Heart right ventricle (tissue), 16 donors: ENCODE data around the gene CREB3L4. TPM values are rescaled to one million over a fixed set of nuclear protein-coding genes. Genes with fewer than 3 reads are reported as not detected.
A peak's percentile ranks its signal among the peaks of the same experiment; 100 is the strongest.

Source experiments
- ATAC-seq, 8 donors: fragments of 200-7000 bp; cut with Tn5 transposase; one replicate each; pipeline ENCODE4 v1.9.1; 2020; ENCODE audit warnings: mild to moderate bottlenecking in 8 of 8, moderate library complexity in 8 of 8, moderate number of reproducible peaks in 1 of 8
- DNase-seq, 2 donors: peaks; one replicate each; pipeline ENCODE4 v3.0.0-alpha.2; 2020
- H3K27ac ChIP-seq, 10 donors: fragments of 200-600 bp; sonication (generic) in 2 of 10; one replicate each; pipeline versions ENCODE4 v1.5.0 to v1.8.0; 2020 to 2022; ENCODE audit warnings: mild to moderate bottlenecking in 3 of 10
- H3K27me3 ChIP-seq, 7 donors: fragments of 200-600 bp; one replicate each; pipeline ENCODE4 v1.8.0; 2021 to 2022; ENCODE audit warnings: mild to moderate bottlenecking in 2 of 7
- H3K36me3 ChIP-seq, 9 donors: fragments of 200-600 bp; sonication (generic) in 1 of 9; one replicate each; pipeline versions ENCODE4 v1.5.0 to v1.8.0; 2020 to 2022; ENCODE audit warnings: mild to moderate bottlenecking in 2 of 9
- H3K4me1 ChIP-seq, 9 donors: fragments of 200-600 bp; sonication (generic) in 1 of 9; one replicate each; pipeline versions ENCODE4 v1.5.0 to v1.8.0; 2020 to 2022; ENCODE audit warnings: mild to moderate bottlenecking in 4 of 9
- H3K4me3 ChIP-seq, 10 donors: fragments of 200-600 bp; sonication (generic) in 2 of 10; one replicate each; pipeline versions ENCODE4 v1.5.0 to v1.8.0; 2020 to 2022; ENCODE audit warnings: mild to moderate bottlenecking in 7 of 10, moderate library complexity in 2 of 10
- H3K9me3 ChIP-seq, 11 donors: fragments of 200-600 bp in 10 of 11; sonication (generic) in 2 of 11; one replicate each; pipeline versions ENCODE4 v1.5.0 to v1.8.0; 2013 to 2022; ENCODE audit warnings: mild to moderate bottlenecking in 2 of 11, control low read depth in 1 of 11, moderate library complexity in 1 of 11
- WGBS, 2 donors: extraction: QIAGEN DNeasy Blood & Tissue Kit; methylation state at CpG; one replicate each; pipeline ENCODE4 v1.1.7; 2013; ENCODE audit warnings: inconsistent platforms in 1 of 2; 5-methylcytosine and 5-hydroxymethylcytosine counted together
- intact Hi-C, 10 donors: fragments of 100-400 bp; cut with DNase I; formaldehyde crosslinking; loops; one replicate each; pipeline versions ENCODE4 v1.11.1 to v1.14.2; 2022
- polyA plus RNA-seq, 2 donors: library from polyadenylated mRNA; stranded (reverse); fragments of 200-250 nt; gene quantifications; one replicate each; pipeline ENCODE4 v1.2.3, GENCODE V29; 2013
- total RNA-seq, 10 donors: library from RNA; stranded (reverse); fragmentation: NEBNext Ultra II Directional in 3 of 10; extraction: Animal tissue kit (Norgen Biotek cat#: 25700) in 3 of 10; gene quantifications; one replicate each; pipeline versions ENCODE4 v1.2.1 to v1.2.4, GENCODE V29; 2021 to 2023
- TF ChIP-seq, protein P1 (sequence below), 9 donors: fragments of 200-600 bp; sonication (generic) in 2 of 9; IDR thresholded peaks; one replicate each; pipeline versions ENCODE4 v1.5.0 to v1.8.0; 2021 to 2022; ENCODE audit warnings: antibody characterized with exemption in 9 of 9, mild to moderate bottlenecking in 5 of 9, moderate library complexity in 1 of 9
- donor health status: Arrhythmogenic right ventricular cardiomyopathy.
- donor health status: ischemic (EF 13 %, LVEDD 7.1; RV severe dilation, severe dysfunction).
- donor health status: healthy with polysubstance abuse.
- donor health status: DM: no; HTN: yes; CAD: no.
- donor health status: DM: no; HTN: no; CAD: no.
- donor health status: ischemic (EF 25% LVEDD 6.9; RV normal size, moderate dysfunction).
- donor health status: ischemic (EF 25% LVEDD 5.7; RV mildly dilated, moderate dysfunction).
- donor health status: healthy.
- donor health status: DM: yes; HTN: yes; CAD: no.
- donor health status: Ischemic cardiomyopathy.
- donor health status: ischemic (EF 35%, LVEDD 5.7; RV mildly dilated, moderate dysfunction).
- donor health status: nonischemic (EF 11% LVEDD 7.7; RV severe dilation, severe dysfunction).
- donor health status: DM: yes; HTN: yes; CAD: no.
- donor health status: PGD.
- donor health status: ischemic (EF 29% LVEDD 5.4; RV normal size, mild dysfunction).
- donor health status: nonischemic (EF 23%, LVEDD 6.1; RV moderate dilation, normal function).

CREB3L4 gene
- total and polyA plus RNA-seq, 12 donors, result 2.9 to 8.5 (median 4.6) TPM

DNA sequence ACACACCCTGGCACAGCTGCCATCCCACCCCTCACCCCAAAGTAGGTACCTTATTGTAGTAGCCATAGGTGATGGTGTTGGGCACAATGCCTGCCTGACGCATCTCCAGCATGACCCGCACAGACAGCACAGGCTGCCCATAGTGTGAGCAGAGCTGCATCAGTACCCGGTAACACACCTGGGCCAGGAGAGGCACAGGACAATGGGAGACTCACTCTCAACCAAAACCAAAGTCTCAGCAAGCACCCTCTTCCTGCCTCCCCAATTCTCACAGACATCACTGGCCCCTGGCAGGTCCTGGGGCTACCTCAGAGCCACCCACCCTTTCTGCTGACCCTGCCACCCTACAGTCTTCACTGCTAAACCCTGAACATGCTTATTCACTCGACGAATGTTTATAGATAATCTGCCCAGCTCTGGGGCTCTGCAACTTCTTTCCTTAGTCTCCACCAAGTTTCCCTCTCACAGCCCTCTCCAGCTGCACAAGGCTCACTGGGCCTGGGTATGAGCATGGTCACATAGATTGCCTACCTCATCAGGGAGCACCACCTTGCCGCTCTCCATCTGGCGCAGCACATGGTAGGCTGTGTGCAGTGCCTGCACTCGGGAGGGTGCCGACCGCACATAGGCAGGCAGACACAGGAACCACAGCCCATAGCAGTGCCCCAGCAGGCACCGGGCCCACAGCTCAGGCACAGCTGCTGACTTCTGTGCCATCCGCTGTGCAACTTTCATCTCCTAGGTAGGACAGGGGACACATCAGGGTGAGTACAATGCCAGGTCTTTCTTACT, 31.5 kb upstream of the CREB3L4 start:
- Histone ChIP-seq H3K27ac (no peak overlapping the region), H3K4me1 (no peaks in the 10 kb centered on the region), H3K4me3 (no peak overlapping the region), H3K36me3 (peaks cover 0 to 100% (median 71%) of the 10 kb centered on the region in 9 donors), H3K9me3 (no peaks in the 10 kb centered on the region), H3K27me3 (no peaks in the 10 kb centered on the region)
- DNase-seq (no peak), ATAC-seq (no peak)
- 94 to 96% methylated on average over 12 of the region's 12 CpGs for WGBS, 2 donors
- TF ChIP-seq, protein P1, sequence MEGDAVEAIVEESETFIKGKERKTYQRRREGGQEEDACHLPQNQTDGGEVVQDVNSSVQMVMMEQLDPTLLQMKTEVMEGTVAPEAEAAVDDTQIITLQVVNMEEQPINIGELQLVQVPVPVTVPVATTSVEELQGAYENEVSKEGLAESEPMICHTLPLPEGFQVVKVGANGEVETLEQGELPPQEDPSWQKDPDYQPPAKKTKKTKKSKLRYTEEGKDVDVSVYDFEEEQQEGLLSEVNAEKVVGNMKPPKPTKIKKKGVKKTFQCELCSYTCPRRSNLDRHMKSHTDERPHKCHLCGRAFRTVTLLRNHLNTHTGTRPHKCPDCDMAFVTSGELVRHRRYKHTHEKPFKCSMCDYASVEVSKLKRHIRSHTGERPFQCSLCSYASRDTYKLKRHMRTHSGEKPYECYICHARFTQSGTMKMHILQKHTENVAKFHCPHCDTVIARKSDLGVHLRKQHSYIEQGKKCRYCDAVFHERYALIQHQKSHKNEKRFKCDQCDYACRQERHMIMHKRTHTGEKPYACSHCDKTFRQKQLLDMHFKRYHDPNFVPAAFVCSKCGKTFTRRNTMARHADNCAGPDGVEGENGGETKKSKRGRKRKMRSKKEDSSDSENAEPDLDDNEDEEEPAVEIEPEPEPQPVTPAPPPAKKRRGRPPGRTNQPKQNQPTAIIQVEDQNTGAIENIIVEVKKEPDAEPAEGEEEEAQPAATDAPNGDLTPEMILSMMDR (IDR thresholded peaks at IDR 0.05), result no peak
- intact Hi-C loops, result loop anchor here in 1 of 10 donors (10.0 kb wide), 1 partner anchor 121 kb away; no protein-coding TSS in a partner anchor

DNA sequence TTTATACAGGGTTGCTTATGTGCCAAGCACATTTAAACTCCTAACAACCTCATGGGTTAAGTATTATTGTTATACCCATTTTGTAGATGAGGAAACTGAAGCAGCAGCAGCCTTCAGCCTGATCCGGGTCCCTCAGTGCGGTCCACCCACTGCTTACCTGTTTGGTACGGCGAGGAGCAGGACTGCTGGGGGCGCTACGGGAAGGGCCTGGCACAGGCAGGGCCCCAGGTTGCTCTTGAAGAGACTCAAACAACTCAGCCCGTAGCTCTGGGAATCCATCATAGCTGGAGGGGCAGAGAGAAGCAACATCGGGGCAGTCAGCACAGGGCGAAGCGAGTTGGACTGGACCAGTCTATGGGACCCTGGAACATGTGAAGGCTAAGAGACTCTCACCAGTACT, 30.4 kb upstream of the CREB3L4 start:
- Histone ChIP-seq H3K27me3 (no peaks in the 10 kb centered on the region), H3K27ac (no peak overlapping the region), H3K36me3 (peaks cover 0 to 100% (median 73%) of the 10 kb centered on the region in 9 donors), H3K4me1 (peaks cover 0 to 2% (median 0%) of the 10 kb centered on the region in 9 donors), H3K4me3 (no peak overlapping the region), H3K9me3 (no peaks in the 10 kb centered on the region)
- DNase-seq, result no peak
- intact Hi-C loops, result loop anchor here in 1 of 10 donors (10.0 kb wide), 1 partner anchor 123 kb away; no protein-coding TSS in a partner anchor
- WGBS, 2 donors, result 96 to 97% methylated on average over 10 of the region's 10 CpGs
- ATAC-seq, result no peak
- TF ChIP-seq, protein P1 (IDR thresholded peaks at IDR 0.05), result no peak

DNA sequence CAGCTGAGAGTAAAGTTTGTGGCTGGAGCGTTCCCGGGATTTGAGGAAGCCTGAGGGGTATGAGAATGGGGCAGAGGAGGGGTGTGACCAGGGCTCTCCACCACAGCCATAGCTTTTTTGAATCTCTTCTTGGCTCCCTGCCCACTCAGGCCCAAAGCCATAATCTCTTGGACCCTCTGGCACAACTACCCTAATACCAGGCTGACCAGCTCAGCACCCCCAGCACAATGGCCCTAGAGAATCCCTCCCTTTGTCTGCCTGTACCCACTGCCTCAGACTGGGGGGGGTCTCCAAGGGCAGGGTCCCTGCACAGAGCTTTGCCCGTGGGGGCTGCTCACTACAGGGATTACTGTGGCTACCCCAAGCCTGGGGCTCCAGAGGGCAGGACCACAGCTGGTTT, 28.7 kb upstream of the CREB3L4 start:
- peaks cover 0 to 18% (median 10%) of the 10 kb centered on the region in 9 donors for H3K4me1 ChIP-seq
- no peaks in the 10 kb centered on the region for H3K9me3 ChIP-seq
- no peak overlapping the region for H3K4me3 ChIP-seq

DNA sequence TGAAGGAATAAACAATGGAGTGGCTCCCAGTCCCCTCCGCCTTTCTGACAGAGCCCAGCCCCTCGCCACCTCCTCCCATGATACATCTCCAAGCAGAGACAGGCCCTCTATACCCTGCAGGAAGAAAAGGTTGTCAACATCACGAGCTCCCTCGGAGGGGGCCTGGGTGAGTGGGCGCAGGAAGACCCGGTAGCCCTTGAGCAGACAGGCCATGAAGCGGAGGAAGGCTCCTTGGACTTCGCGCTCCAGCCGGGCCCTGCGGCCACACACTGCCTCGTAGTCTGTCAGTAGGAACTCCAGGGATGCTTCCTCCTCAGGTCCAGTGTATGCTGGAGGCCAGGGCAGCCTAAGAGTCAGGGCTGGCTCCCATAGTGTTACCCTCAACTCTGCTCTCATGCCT, 28.2 kb upstream of the CREB3L4 start:
- Histone ChIP-seq H3K36me3 (peaks cover 0 to 96% (median 54%) of the 10 kb centered on the region in 9 donors), H3K27me3 (no peaks in the 10 kb centered on the region), H3K4me3 (no peak overlapping the region), H3K27ac (no peak overlapping the region), H3K4me1 (peaks cover 0 to 23% (median 15%) of the 10 kb centered on the region in 9 donors), H3K9me3 (no peaks in the 10 kb centered on the region)
- TF ChIP-seq, protein P1 (IDR thresholded peaks at IDR 0.05), result no peak
- no peak for ATAC-seq
- intact Hi-C loops, result loop anchor here in 1 of 10 donors (10.0 kb wide), 1 partner anchor 125 kb away; no protein-coding TSS in a partner anchor
- DNase-seq, result peak in 1 of 2 donors; percentile 4
- WGBS, 2 donors, result 89 to 93% methylated on average over 12 of the region's 12 CpGs

More for the DNA sequence above, 28.7 kb upstream of the CREB3L4 start:
- TF ChIP-seq, protein P1 (IDR thresholded peaks at IDR 0.05), result no peak
- Histone ChIP-seq H3K27ac (no peak overlapping the region), H3K36me3 (peaks cover 0 to 98% (median 58%) of the 10 kb centered on the region in 9 donors), H3K27me3 (no peaks in the 10 kb centered on the region)
- peak in 1 of 2 donors; percentile 2 for DNase-seq
- intact Hi-C loops, result loop anchor here in 1 of 10 donors (10.0 kb wide), 1 partner anchor 124 kb away; no protein-coding TSS in a partner anchor
- WGBS, 2 donors, result 81 to 93% methylated on average over 3 of the region's 3 CpGs
- no peak for ATAC-seq
